Activated CD4-positive, CD25-positive, alpha-beta regulatory T cell treated with anti-CD3 and anti-CD28 coated beads, Interleukin-2, amount 50 U/mL, for 24 hours (primary cell): ENCODE data around the gene MRPS2.
"Not testable (repeated sequence)": the region's sequence is repeated elsewhere in the genome, so short reads cannot be mapped to it uniquely, and the experiment has no call there.

Experiments
- ATAC-seq, 2 donors: fragments of 150-1000 bp; cut with Tn5 transposase; one replicate each; pipeline ENCODE4 v1.10.0; 2021; ENCODE audit warnings: mild to moderate bottlenecking in 1 of 2, moderate library complexity in 1 of 2

The MRPS2 gene

GRCh38 chr9:135516132-135516860, 15.8 kb downstream of the MRPS2 start:
- no peak for ATAC-seq

GRCh38 chr9:135517407-135517822, 16.9 kb downstream of the MRPS2 start:
- no peak for ATAC-seq

- no peak for ATAC-seq
These were observed 18.9 kb downstream of the MRPS2 start for GRCh38 chr9:135519179-135519971.

GRCh38 chr9:135520916-135521607, 20.6 kb downstream of the MRPS2 start, which contains the start of gene LCN1:
LCN1 (plus strand) TSS chr9:135521440; CDS start chr9:135521498, 58 bp downstream.
- ATAC-seq = no peak

- ATAC-seq = no peak
These were observed 21.2 kb downstream of the MRPS2 start for GRCh38 chr9:135521608-135522095.

- ATAC-seq = no peak
These were observed 21.8 kb downstream of the MRPS2 start for GRCh38 chr9:135522137-135522877.

GRCh38 chr9:135522931-135523330, 22.4 kb downstream of the MRPS2 start:
- no peak for ATAC-seq

- no peak for ATAC-seq
These were observed 23.1 kb downstream of the MRPS2 start for GRCh38 chr9:135523521-135524129.

- no peak for ATAC-seq
These were observed 23.8 kb downstream of the MRPS2 start for GRCh38 chr9:135524130-135524861.

- no peak for ATAC-seq
These were observed 25.0 kb downstream of the MRPS2 start for GRCh38 chr9:135525241-135526088.

GRCh38 chr9:135526089-135526729, 25.7 kb downstream of the MRPS2 start:
- ATAC-seq = no peak

- no peak for ATAC-seq
These were observed 26.5 kb downstream of the MRPS2 start for GRCh38 chr9:135526730-135527571.

- ATAC-seq = not testable (repeated sequence)
These were observed 28.5 kb downstream of the MRPS2 start for GRCh38 chr9:135528842-135529435.

- no peak for ATAC-seq
These were observed 29.7 kb downstream of the MRPS2 start for GRCh38 chr9:135530146-135530545.

- no peak for ATAC-seq
These were observed 30.6 kb downstream of the MRPS2 start for GRCh38 chr9:135531096-135531495.

GRCh38 chr9:135533113-135533512, 32.6 kb downstream of the MRPS2 start:
- ATAC-seq = no peak

- ATAC-seq = no peak
These were observed 33.2 kb downstream of the MRPS2 start for GRCh38 chr9:135533674-135534073.

- not testable (repeated sequence) for ATAC-seq
These were observed 33.8 kb downstream of the MRPS2 start for GRCh38 chr9:135534192-135534711.
